Vagina (tissue), 2 donors: Measurements from ENCODE around the gene RNF182. TPM values are rescaled to one million over a fixed set of nuclear protein-coding genes. Genes with fewer than 3 reads are reported as not detected.

Experiments used
- DNase-seq, 2 donors: peaks; one replicate each; pipeline ENCODE4 v3.0.0-alpha.2; 2017; ENCODE audit errors: extremely low spot score in 2 of 2
- H3K27ac ChIP-seq: fragments of 200-600 bp; sonication (generic); one replicate; pipeline ENCODE4 v1.5.1; 2019
- H3K27me3 ChIP-seq: fragments of 200-600 bp; sonication (generic); one replicate; pipeline ENCODE4 v1.5.1; 2019
- H3K36me3 ChIP-seq, 2 donors: fragments of 200-600 bp; sonication (generic); one replicate each; pipeline ENCODE4 v1.5.1; 2017 to 2019
- H3K4me1 ChIP-seq: fragments of 200-600 bp; sonication (generic); one replicate; pipeline ENCODE4 v1.5.1; 2019
- H3K4me3 ChIP-seq, 2 donors: fragments of 200-600 bp; sonication (generic); 1 replicate in 1 of 2; 2 replicates in 1 of 2; pipeline ENCODE4 v1.5.1; 2016 to 2019
- H3K9me3 ChIP-seq: fragments of 200-600 bp; sonication (generic); one replicate; pipeline ENCODE4 v1.5.1; 2019
- POLR2A ChIP-seq, 2 donors: fragments of 450-650 bp; IDR thresholded peaks; one replicate each; pipeline ENCODE4 v1.6.1; 2017; ENCODE audit warnings: antibody characterized with exemption in 2 of 2, mild to moderate bottlenecking in 2 of 2, moderate library complexity in 2 of 2
- POLR2AphosphoS5 ChIP-seq, 2 donors: sonication (generic); formaldehyde crosslinking; IDR thresholded peaks; one replicate each; pipeline ENCODE4 v1.9.0; 2017; ENCODE audit warnings: antibody characterized with exemption in 2 of 2, mild to moderate bottlenecking in 2 of 2, low read depth in 1 of 2; ENCODE audit not compliant: insufficient read depth in 1 of 2
- intact Hi-C: fragments of 100-400 bp; cut with DNase I; formaldehyde crosslinking; loops from one replicate; pipeline ENCODE4 v1.15.1; 2023
- total RNA-seq: library from RNA; depleted of rRNA; stranded (reverse); fragments of >200 nt; gene quantifications from one replicate; pipeline ENCODE4 v1.2.3, GENCODE V29; 2016
- TF ChIP-seq, protein P1 (sequence below), 3 experiments: fragments of 450-650 bp in 2 of 3; fragments of 200-600 bp in 1 of 3; sonication (generic) in 1 of 3; IDR thresholded peaks; one replicate each; pipeline ENCODE4 v1.5.1; 2017 to 2019; ENCODE audit warnings: antibody characterized with exemption in 3 of 3, mild to moderate bottlenecking in 2 of 3, moderate library complexity in 2 of 3

RNF182 gene
- total RNA-seq, 1 donor from 2014 or later: 2.2 TPM

- TF ChIP-seq, protein P1, sequence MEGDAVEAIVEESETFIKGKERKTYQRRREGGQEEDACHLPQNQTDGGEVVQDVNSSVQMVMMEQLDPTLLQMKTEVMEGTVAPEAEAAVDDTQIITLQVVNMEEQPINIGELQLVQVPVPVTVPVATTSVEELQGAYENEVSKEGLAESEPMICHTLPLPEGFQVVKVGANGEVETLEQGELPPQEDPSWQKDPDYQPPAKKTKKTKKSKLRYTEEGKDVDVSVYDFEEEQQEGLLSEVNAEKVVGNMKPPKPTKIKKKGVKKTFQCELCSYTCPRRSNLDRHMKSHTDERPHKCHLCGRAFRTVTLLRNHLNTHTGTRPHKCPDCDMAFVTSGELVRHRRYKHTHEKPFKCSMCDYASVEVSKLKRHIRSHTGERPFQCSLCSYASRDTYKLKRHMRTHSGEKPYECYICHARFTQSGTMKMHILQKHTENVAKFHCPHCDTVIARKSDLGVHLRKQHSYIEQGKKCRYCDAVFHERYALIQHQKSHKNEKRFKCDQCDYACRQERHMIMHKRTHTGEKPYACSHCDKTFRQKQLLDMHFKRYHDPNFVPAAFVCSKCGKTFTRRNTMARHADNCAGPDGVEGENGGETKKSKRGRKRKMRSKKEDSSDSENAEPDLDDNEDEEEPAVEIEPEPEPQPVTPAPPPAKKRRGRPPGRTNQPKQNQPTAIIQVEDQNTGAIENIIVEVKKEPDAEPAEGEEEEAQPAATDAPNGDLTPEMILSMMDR (IDR thresholded peaks at IDR 0.05): no peak
- no peak for TF ChIP-seq POLR2AphosphoS5 (IDR thresholded peaks at IDR 0.05; ENCODE audit: insufficient read depth in 1 of 2, low read depth in 1 of 2)
- TF ChIP-seq POLR2A (IDR thresholded peaks at IDR 0.05): no peak
- intact Hi-C loops: no loop called here
- no peaks in the 10 kb centered on the region for H3K9me3 ChIP-seq
- no peak for DNase-seq
- H3K27me3 ChIP-seq: no peaks in the 10 kb centered on the region
- H3K4me3 ChIP-seq: no peak overlapping the region
- H3K27ac ChIP-seq: no peak overlapping the region
- H3K4me1 ChIP-seq: peaks cover 16% of the 10 kb centered on the region
- H3K36me3 ChIP-seq: no peaks in the 10 kb centered on the region
Observed at GRCh38 chr6:13922750-13923149, 2.0 kb upstream of the RNF182 start.

GRCh38 chr6:13923527-13924145, 1.1 kb upstream of the RNF182 start:
- Histone ChIP-seq H3K27me3 (no peaks in the 10 kb centered on the region), H3K27ac (no peak overlapping the region), H3K4me1 (peaks cover 16% of the 10 kb centered on the region), H3K9me3 (no peaks in the 10 kb centered on the region), H3K4me3 (peak overlapping the region in 1 of 2 donors; percentile 44), H3K36me3 (no peaks in the 10 kb centered on the region)
- TF ChIP-seq, protein P1 (IDR thresholded peaks at IDR 0.05): no peak
- TF ChIP-seq POLR2AphosphoS5 (IDR thresholded peaks at IDR 0.05; ENCODE audit: insufficient read depth in 1 of 2, low read depth in 1 of 2) (no peak), POLR2A (IDR thresholded peaks at IDR 0.05) (no peak)
- intact Hi-C loops: no loop called here
- no peak for DNase-seq

GRCh38 chr6:13924146-13924948, 405 bp upstream of the RNF182 start:
- TF ChIP-seq, protein P1 (IDR thresholded peaks at IDR 0.05): no peak
- TF ChIP-seq POLR2AphosphoS5 (IDR thresholded peaks at IDR 0.05; ENCODE audit: insufficient read depth in 1 of 2, low read depth in 1 of 2): peak in 1 of 2 donors; percentile 5
- intact Hi-C loops: no loop called here
- Histone ChIP-seq H3K27me3 (no peaks in the 10 kb centered on the region), H3K27ac (no peak overlapping the region), H3K9me3 (no peaks in the 10 kb centered on the region), H3K4me3 (peak overlapping the region; percentile 44 to 45), H3K4me1 (peaks cover 16% of the 10 kb centered on the region), H3K36me3 (no peaks in the 10 kb centered on the region)
- no peak for DNase-seq

DNA sequence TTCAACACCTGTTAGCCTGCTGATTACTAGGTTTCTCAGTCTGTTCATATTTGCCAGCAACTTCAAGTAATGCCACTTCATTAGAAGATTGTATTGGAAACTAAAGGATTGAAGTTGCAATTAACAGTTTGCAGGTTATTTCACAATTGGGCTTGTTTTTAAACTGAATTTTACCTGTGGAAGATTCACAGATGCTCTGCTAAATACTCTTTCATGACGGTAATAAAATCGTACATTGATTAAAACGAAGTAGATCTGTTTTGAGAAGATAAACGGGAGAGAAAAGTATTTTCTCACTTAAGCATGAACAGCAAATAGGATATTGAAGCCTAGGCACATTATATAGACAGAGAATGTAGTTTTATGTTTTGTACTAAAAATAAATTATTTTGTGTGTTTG, 1.6 kb downstream of the RNF182 start:
- Histone ChIP-seq H3K9me3 (no peaks in the 10 kb centered on the region), H3K36me3 (no peaks in the 10 kb centered on the region), H3K27ac (no peak overlapping the region), H3K4me1 (peaks cover 16% of the 10 kb centered on the region), H3K27me3 (no peaks in the 10 kb centered on the region), H3K4me3 (no peak overlapping the region)
- no peak for TF ChIP-seq POLR2AphosphoS5 (IDR thresholded peaks at IDR 0.05; ENCODE audit: insufficient read depth in 1 of 2, low read depth in 1 of 2)
- TF ChIP-seq, protein P1 (IDR thresholded peaks at IDR 0.05): no peak
- no peak for TF ChIP-seq POLR2A (IDR thresholded peaks at IDR 0.05)
- intact Hi-C loops: no loop called here
- no peak for DNase-seq

- TF ChIP-seq POLR2A (IDR thresholded peaks at IDR 0.05): no peak
- TF ChIP-seq, protein P1 (IDR thresholded peaks at IDR 0.05): no peak
- no peak for TF ChIP-seq POLR2AphosphoS5 (IDR thresholded peaks at IDR 0.05; ENCODE audit: insufficient read depth in 1 of 2, low read depth in 1 of 2)
- intact Hi-C loops: no loop called here
- no peak for DNase-seq
- H3K27me3 ChIP-seq: no peaks in the 10 kb centered on the region
- no peaks in the 10 kb centered on the region for H3K36me3 ChIP-seq
- H3K9me3 ChIP-seq: no peaks in the 10 kb centered on the region
- no peak overlapping the region for H3K27ac ChIP-seq
- H3K4me1 ChIP-seq: peaks cover 16% of the 10 kb centered on the region
- no peak overlapping the region for H3K4me3 ChIP-seq
Observed at GRCh38 chr6:13927203-13927602, 2.5 kb downstream of the RNF182 start.
